Measurements from ENCODE around the gene SIX2. TPM values are rescaled to one million over a fixed set of nuclear protein-coding genes. Genes with fewer than 3 reads are reported as not detected.

The SIX2 gene
- total and polyA plus RNA-seq, 9 of the 15 experiments (the other 6 are each of a cell fraction or from before 2014, with no cell fraction given): not detected

- Histone ChIP-seq H3K4me3 (no peak overlapping the region), H3K9ac (ENCODE audit: insufficient read depth in 1 of 2, low read depth in 2 of 2, low read length in 2 of 2) (no peak overlapping the region), H3K27me3 (ENCODE audit: control insufficient read depth in 2 of 2, insufficient read depth in 2 of 2, low read length in 2 of 2) (peaks cover 35 to 58% of the 10 kb centered on the region in 2 experiments; a peak in 4 of 5 replicates), H3K9me3 (replicated peaks; ENCODE audit: control insufficient read depth, insufficient read depth, low read depth, low read length) (no peaks in the 10 kb centered on the region), H2AFZ (ENCODE audit: low read depth, low read length) (no peak overlapping the region), H3K9me1 (ENCODE audit: control insufficient read depth, insufficient read depth, low read length) (no peaks in the 10 kb centered on the region), H3K4me1 (replicated peaks in 1 of 2; ENCODE audit: control insufficient read depth in 2 of 2, insufficient read depth in 2 of 2, low read length in 2 of 2) (peaks cover 0 to 13% of the 10 kb centered on the region in 2 experiments; a peak in 1 of 5 replicates), H3K27ac (ENCODE audit: extremely low read depth, low read depth, low read length) (no peak overlapping the region), H3K79me2 (ENCODE audit: control insufficient read depth, insufficient read depth, low read length) (no peaks in the 10 kb centered on the region), H3K36me3 (ENCODE audit: control insufficient read depth, insufficient read depth, low read length) (no peaks in the 10 kb centered on the region), H3K4me2 (ENCODE audit: insufficient read depth, low read length) (no peak overlapping the region), H4K20me1 (replicated peaks; ENCODE audit: control insufficient read depth, insufficient read depth, low read length) (no peaks in the 10 kb centered on the region)
- no peak for FAIRE-seq
- DNase-seq (ENCODE audit: extremely low read depth in 1 of 4, low spot score in 3 of 4): no peak
- POLR2A ChIA-PET: no interaction called here
- intact Hi-C loops (cut with micrococcal nuclease) (no loop called here), in situ Hi-C loops (cut with MboI) (no loop called here)
- BruUV-seq (replicated peaks): no TSS peak
- CTCF ChIA-PET (ENCODE audit: low intra/inter-chr PET ratio): no interaction called here
- no peak for ATAC-seq
- 1% methylated on average over 10 of the region's 10 CpGs for WGBS (ENCODE audit: insufficient coverage, low coverage, missing lambda C conversion rate)
- TF ChIP-seq MTA2 (IDR thresholded peaks at IDR 0.05; ENCODE audit: low read depth) (no peak), ZNF224 (CRISPR knock-in tag; IDR thresholded peaks at IDR 0.05) (no peak), RCOR1 (IDR thresholded peaks at IDR 0.05; ENCODE audit: borderline replicate concordance in 1 of 2, low read depth in 2 of 2, low read length in 2 of 2) (no peak), ERF (CRISPR knock-in tag; IDR thresholded peaks at IDR 0.05) (no peak)
- TF ChIP-seq, protein P1, sequence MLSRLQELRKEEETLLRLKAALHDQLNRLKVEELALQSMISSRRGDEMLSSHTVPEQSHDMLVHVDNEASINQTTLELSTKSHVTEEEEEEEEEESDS (CRISPR knock-in tag; IDR thresholded peaks at IDR 0.05): no peak
These were observed 9.7 kb downstream of the SIX2 start for GRCh38 chr2:44999540-44999939.

GRCh38 chr2:44997963-44998362 lies 11.3 kb downstream of the SIX2 start:
- DNase-seq (ENCODE audit: extremely low read depth in 1 of 4, low spot score in 3 of 4): no peak
- H3K9me1 ChIP-seq (ENCODE audit: control insufficient read depth, insufficient read depth, low read length): no peaks in the 10 kb centered on the region
- in situ Hi-C loops (cut with MboI) (no loop called here), intact Hi-C loops (cut with micrococcal nuclease) (no loop called here)
- BruUV-seq (replicated peaks): no TSS peak
- H3K9me3 ChIP-seq (replicated peaks; ENCODE audit: control insufficient read depth, insufficient read depth, low read depth, low read length): no peaks in the 10 kb centered on the region
- no peak overlapping the region for H3K4me2 ChIP-seq (ENCODE audit: insufficient read depth, low read length)
- no peak overlapping the region for H3K4me3 ChIP-seq
- H3K4me1 ChIP-seq (replicated peaks in 1 of 2; ENCODE audit: control insufficient read depth in 2 of 2, insufficient read depth in 2 of 2, low read length in 2 of 2): peaks cover 0 to 13% of the 10 kb centered on the region in 2 experiments; a peak in 1 of 5 replicates
- no peaks in the 10 kb centered on the region for H4K20me1 ChIP-seq (replicated peaks; ENCODE audit: control insufficient read depth, insufficient read depth, low read length)
- peaks cover 28 to 42% of the 10 kb centered on the region in 2 experiments; a peak in 4 of 5 replicates for H3K27me3 ChIP-seq (ENCODE audit: control insufficient read depth in 2 of 2, insufficient read depth in 2 of 2, low read length in 2 of 2)
- no peak overlapping the region for H3K27ac ChIP-seq (ENCODE audit: extremely low read depth, low read depth, low read length)
- ChIA-PET CTCF (ENCODE audit: low intra/inter-chr PET ratio) (no interaction called here), POLR2A (interaction anchor here (1.2 kb wide), 1 partner anchor 21 kb away, joined by 3 read pairs; no protein-coding TSS in a partner anchor)
- no peaks in the 10 kb centered on the region for H3K36me3 ChIP-seq (ENCODE audit: control insufficient read depth, insufficient read depth, low read length)
- 0% methylated on average over 1 of the region's 1 CpG for WGBS (ENCODE audit: insufficient coverage, low coverage, missing lambda C conversion rate)
- FAIRE-seq: no peak
- ATAC-seq: no peak
- H3K9ac ChIP-seq (ENCODE audit: insufficient read depth in 1 of 2, low read depth in 2 of 2, low read length in 2 of 2): no peak overlapping the region
- H3K79me2 ChIP-seq (ENCODE audit: control insufficient read depth, insufficient read depth, low read length): no peaks in the 10 kb centered on the region
- H2AFZ ChIP-seq (ENCODE audit: low read depth, low read length): no peak overlapping the region
- TF ChIP-seq NFYB (IDR thresholded peaks at IDR 0.05; ENCODE audit: extremely low read depth, insufficient read length) (peak; percentile 73), ZNF785 (CRISPR knock-in tag; IDR thresholded peaks at IDR 0.05) (no peak), ZNF561 (CRISPR knock-in tag; conservative IDR thresholded peaks at IDR 0.05) (no peak), TFE3 (CRISPR knock-in tag; IDR thresholded peaks at IDR 0.05) (no peak), ZNF253 (CRISPR knock-in tag; conservative IDR thresholded peaks at IDR 0.05) (no peak), SMAD4 (CRISPR knock-in tag; conservative IDR thresholded peaks at IDR 0.05) (no peak)
- TF ChIP-seq, protein P2, sequence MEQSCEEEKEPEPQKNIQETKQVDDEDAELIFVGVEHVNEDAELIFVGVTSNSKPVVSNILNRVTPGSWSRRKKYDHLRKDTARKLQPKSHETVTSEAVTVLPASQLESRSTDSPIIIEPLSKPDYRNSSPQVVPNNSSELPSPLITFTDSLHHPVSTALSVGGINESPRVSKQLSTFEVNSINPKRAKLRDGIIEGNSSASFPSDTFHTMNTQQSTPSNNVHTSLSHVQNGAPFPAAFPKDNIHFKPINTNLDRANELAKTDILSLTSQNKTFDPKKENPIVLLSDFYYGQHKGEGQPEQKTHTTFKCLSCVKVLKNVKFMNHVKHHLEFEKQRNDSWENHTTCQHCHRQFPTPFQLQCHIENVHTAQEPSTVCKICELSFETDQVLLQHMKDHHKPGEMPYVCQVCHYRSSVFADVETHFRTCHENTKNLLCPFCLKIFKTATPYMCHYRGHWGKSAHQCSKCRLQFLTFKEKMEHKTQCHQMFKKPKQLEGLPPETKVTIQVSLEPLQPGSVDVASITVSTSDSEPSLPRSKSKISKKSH (CRISPR knock-in tag; IDR thresholded peaks at IDR 0.05): no peak

Data from K562 (cell line).